ENCODE results near the gene ZBED2.

DNA sequence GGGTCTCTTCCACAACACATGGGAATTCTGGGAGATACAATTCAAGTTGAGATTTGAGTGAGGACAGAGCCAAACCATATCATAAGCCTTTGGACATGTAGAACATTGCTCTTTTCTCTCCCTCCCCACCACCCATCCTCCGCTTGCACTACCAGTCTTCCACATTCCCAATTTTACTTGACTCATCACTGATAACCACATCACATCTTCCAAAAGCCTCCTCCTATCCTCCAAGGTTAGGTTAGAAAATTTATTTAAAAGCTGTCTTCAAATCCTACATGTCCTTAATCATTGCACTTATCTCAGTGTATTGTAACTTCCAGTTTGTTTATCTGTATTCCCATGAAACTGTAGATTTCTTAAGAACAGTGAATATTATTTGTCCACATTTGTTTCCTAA is 10.4 kb downstream of the ZBED2 start:
- TF ChIP-seq POLR2A (IDR thresholded peaks at IDR 0.05) = no peak
- no peak for TF ChIP-seq CTCF (IDR thresholded peaks at IDR 0.05)
